ENCODE measurements around the gene LHFPL2.
A peak's percentile ranks its signal among the peaks of the same experiment; 100 is the strongest.

Gene LHFPL2

GRCh38 chr5:78515670-78516069 lies 132.9 kb downstream of the LHFPL2 start:
- no peak for DNase-seq

- no peak for DNase-seq
Observed at GRCh38 chr5:78514427-78515330, 133.9 kb downstream of the LHFPL2 start.

- DNase-seq, result no peak
Observed at GRCh38 chr5:78513441-78513840, 135.1 kb downstream of the LHFPL2 start.

GRCh38 chr5:78512435-78512834 lies 136.1 kb downstream of the LHFPL2 start:
- no peak for DNase-seq

DNA sequence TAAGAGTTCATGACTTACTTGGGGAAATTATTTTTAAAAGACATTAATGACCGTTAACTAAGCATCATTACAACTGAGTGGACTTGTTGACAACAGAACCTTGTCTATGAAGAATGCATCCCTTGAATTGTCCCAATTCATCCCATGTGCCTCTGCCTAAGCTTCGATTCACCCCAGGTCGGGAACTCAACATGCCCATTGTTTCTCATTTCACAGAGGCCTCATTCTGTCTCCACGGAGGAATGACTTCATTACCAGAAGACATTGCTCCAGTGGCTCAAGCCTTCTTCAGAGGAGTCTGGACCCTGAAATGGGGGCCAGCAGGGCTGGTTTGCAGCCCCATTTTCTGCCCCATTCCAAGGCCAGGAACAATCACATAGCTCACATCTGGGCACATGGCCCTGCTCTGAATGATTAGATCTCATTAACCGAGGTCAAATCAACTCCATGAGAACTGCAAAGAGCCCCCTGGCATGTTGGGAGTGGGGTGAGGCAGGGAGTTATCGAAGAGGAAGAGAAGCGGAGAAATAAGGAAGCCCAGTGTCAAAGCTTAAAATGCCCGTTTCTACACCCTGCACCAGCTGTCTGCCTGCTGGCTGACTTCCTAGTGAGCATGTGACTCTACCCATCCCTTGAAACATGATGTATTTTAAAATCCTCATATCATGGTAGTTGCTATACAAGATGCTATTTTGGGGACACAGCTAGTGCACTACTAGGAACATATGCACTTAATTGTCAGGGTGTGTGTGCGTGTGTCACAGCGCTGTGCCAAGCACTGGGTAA lies 137.3 kb downstream of the LHFPL2 start:
- DNase-seq, result no peak

DNA sequence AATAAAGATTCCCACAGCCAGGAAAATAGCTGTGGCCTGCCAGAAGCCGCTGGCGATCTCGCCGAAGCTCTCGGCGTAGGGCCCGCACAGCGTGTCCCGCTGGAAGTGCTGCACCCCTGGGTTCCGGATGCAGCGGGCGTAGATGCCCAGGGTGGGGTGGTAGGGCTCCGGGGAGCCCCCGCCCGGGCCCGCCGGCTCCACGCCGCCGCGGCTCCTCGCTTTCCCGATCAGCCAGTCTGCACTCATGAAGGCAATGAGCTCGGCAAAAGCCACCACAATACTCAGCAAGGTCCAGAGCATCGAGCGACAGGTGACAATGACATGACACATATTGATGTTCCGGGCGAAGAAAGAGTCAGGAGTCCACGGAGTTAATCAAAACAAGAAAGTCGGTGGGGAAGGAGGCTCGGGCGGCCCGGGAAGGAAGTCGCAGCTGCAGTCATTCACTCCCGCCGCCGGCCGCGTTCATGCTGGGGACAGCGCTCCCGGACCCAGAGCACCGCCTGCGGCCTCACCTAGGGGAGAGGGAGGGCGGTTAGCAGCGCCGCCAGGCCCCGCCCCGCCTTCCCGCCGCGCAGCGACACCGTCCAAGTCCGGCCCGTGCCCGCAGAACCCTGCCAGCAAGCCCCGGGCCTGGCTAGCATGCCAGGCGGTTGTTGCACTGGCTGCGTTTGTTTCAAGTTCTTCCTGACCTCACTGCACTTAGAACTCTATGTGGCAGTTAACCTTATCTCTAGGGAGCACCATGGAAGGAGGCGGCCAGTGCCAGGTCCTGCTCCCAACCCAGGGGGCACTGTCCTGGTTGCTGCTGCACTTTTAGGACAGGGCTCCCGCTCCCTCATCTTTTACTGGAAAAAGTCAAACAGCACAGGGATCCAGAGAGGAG lies 138.4 kb downstream of the LHFPL2 start:
- DNase-seq, result peak in 1 of 2 donors; percentile 2

DNA sequence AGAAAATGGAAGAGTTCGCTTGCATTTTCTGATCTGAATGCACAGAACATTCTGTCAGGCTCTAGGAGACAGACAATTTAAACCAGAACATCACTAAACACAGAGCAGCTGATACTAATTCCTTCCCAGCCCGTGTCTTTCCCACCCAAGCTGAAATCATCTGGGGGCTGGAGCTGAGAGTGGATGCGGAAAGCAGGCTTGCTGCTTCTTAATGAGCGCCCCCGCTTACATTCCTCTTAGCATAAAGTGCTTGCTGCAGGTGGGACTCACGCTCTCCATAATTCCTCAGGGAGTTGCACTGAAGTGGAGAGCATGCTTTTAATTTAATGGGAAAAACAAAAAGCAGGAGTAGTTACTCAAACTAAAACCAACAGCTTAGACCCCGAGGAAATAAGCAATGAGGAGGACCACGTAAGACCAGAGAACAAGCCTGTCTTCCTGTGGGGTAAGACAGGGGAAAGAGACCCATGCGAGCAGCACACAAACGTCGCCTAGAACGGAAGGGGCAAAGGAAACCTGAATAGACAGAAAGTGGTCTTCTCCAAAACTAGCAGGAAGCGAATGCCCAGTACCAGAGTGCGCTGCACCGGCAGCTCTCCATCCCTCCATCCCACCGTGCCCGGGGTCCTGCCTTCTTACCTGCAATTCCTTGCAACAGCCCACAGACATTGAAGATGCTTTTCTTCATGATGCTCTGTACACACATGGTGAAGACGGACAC lies 139.3 kb downstream of the LHFPL2 start:
- no peak for DNase-seq

- no peak for DNase-seq
Observed at GRCh38 chr5:78508186-78508765, 140.3 kb downstream of the LHFPL2 start.

- DNase-seq, result no peak
Observed at GRCh38 chr5:78507531-78507930, 141.0 kb downstream of the LHFPL2 start.

- no peak for DNase-seq
Observed at GRCh38 chr5:78506261-78507024, 142.1 kb downstream of the LHFPL2 start.

- DNase-seq, result no peak
Observed at GRCh38 chr5:78505860-78506259, 142.7 kb downstream of the LHFPL2 start.

DNA sequence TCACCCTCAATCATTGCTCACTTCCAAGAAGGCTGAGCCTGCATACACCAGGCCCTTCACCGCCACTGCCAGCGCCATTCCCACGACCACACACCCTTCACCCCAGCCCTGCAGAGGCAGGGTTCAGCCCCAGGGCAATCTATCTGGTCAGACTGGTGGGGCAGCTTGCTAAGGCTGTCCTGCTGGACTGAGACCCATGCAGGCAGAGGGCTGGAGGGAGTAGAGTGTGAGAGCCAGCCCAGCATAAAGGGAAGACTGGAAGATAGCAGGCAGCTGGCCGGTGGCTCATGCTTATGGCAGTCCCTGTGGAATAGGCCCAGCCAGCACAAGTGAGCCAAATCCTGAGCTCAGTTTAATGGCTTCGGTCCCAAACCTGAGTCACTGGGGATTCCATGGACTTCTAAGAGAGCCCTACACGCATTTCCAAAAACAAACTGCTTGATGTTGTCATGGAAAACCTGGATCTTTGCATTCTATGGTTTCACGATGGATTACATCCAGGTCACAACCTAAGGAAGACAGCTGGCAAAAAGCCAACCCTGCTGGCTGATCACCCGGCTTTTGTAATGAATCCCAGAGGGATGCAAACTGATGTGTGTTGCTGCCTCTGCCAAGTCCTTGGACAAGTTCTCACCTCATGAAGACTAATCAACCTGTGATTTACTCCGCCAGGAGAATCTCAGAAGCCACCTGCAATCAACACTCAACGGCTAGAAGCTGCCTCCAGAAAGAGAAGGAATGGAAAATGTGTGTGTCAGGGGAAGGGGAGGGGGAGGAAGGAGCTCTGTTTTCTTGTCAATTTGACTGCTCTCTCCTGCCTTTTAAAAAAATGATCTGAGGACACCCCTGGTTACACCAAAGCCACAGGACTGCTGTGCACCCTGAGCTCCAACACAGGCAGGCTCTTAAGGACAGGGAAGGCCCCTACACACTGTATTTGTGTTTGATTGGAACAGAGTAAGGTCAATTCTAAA lies 143.6 kb downstream of the LHFPL2 start:
- no peak for DNase-seq

DNA sequence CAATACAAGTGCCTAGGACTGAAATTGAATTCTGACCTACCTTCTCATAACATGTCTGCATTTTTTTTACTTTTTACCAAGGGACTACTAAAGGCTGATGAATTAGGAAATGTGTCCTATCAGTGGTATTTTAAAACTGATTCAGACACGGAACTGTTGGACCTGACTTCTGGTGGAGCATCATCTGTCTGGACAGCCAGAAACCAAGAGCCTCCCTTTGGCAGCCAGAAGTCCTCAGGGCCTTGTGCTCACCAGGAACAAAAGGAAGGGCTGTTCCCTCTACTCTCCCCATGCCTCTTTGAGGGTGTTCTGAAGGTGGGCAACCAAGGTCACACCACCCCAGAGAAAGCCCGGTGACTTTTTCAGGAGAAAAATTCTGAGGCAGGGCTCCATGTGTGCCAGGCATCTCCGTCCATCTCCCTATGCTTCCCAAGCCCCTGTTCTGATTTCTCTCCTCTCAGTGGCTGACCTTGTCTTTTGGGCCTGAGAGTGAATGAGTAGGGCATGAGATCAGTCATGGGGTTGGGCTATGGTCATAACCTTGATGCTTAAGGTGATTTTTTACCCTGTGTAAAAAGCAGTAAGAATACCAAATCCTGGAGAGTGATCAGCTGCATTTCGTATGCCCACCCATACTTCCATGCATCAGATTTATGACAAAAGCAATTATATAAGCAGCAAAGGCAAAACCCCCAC lies 144.5 kb downstream of the LHFPL2 start:
- DNase-seq, result no peak

- no peak for DNase-seq
Observed at GRCh38 chr5:78501411-78502352, 146.9 kb downstream of the LHFPL2 start.

DNA sequence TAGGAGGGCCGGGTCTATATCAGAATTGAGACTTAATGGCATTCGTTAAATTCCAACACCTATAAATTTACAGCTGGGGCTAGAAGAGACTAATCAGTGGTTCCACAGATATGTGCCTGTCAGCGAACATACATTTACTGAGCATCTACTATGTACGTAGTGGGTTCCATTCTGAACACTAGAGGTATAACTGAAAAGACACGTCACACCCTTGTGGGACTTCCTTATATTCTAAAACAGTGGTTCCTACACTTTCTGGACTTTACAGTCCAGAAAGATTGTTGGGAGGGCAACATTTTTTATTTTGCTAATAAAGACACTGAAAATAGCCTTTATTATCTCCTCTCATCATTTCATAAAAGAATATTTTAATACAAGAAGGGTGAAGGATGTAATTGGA lies 147.7 kb downstream of the LHFPL2 start:
- no peak for DNase-seq

DNA sequence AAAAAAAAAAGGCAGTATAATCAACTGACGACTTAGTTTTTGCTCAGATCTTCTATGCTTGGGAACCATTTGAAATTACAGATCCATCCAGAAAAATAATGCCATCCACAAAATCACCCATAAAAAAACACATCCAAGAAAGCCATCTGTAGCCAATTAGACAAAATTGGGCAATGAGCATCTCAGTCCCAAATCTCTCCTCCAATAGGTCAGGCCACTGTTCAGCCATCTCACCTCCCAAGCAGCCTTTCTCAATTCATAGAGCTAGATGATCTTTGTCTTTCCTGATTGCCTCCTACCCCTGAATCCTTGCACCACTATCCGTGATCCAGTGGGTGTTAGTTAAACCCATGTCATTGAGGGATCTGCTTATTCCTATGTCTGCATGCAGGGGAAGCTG lies 148.5 kb downstream of the LHFPL2 start:
- DNase-seq, result no peak

DNA sequence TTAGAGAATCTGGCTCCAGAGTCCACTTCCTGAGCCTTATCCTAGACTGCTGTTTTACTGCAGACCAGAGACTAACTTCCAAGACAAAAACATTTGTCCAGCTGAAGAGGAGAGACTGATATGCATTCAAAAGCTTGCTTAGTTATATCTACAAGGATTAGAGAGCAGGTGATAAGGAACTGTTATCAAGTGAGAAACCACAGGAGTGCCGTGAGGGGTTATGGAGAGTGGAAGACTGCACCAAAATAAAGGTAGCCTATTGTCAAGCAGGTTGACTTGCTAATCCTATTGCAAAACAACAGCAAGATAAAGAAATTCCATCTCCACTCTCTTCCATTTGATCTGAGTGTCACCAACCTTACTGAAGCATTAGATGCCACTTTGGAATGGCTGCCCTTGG lies 149.1 kb downstream of the LHFPL2 start:
- no peak for DNase-seq

All from activated CD4-positive, alpha-beta T cell treated with anti-CD3 and anti-CD28 coated beads for 4 hours (primary cell).